ENCODE measurements around the gene RPS19. TPM values are rescaled to one million over a fixed set of nuclear protein-coding genes. Genes with fewer than 3 reads are reported as not detected.

Gene RPS19
- total and polyA plus RNA-seq, 10 of the 15 experiments (the other 5 are each of a cell fraction or from before 2014, with no cell fraction given) = 2,615 to 5,578 (median 4,127) TPM

- no peak for ATAC-seq
- no peaks in the 10 kb centered on the region for H3K4me1 ChIP-seq (ENCODE audit: control insufficient read depth, insufficient read depth, low read length)
- WGBS (ENCODE audit: insufficient coverage, insufficient replicate concordance, low lambda C conversion rate, missing lambda C conversion rate) = no CpG with 5 or more reads among the region's 1 CpG
- ChIA-PET POLR2A (no interaction called here), CTCF (interaction anchor here (0.6 kb wide), 1 partner anchor 230 kb away, joined by 4 read pairs; no protein-coding TSS in a partner anchor), RAD21 (ENCODE audit: unreplicated experiment) (no interaction called here), SMC1A (ENCODE audit: uncharacterized antibody, unreplicated experiment) (no interaction called here)
- no TSS peak for BruUV-seq (replicated peaks)
- H3K4me2 ChIP-seq (ENCODE audit: control insufficient read depth, insufficient read depth) = no peak overlapping the region
- H3K27me3 ChIP-seq (replicated peaks in 1 of 2; ENCODE audit: control insufficient read depth in 2 of 2, insufficient read depth in 2 of 2, low read length in 1 of 2) = no peaks in the 10 kb centered on the region
- FAIRE-seq = no peak
- no peak for TF ChIP-seq PAX5 (IDR thresholded peaks at IDR 0.05; ENCODE audit: borderline replicate concordance, low read depth, low read length)
- no peak for TF ChIP-seq SRF (IDR thresholded peaks at IDR 0.05; ENCODE audit: low read depth in 2 of 2, low read length in 2 of 2)
- TF ChIP-seq FOS (IDR thresholded peaks at IDR 0.05; ENCODE audit: borderline replicate concordance, extremely low read depth, insufficient read length) = no peak
- TF ChIP-seq RCOR1 (conservative IDR thresholded peaks at IDR 0.05; ENCODE audit: low read depth, low read length) = no peak
- intact Hi-C loops (cut with micrococcal nuclease; ENCODE audit: unreplicated experiment) = no loop called here
- no peak overlapping the region for H3K27ac ChIP-seq (ENCODE audit: control insufficient read depth, insufficient read depth)
- in situ Hi-C loops (cut with MboI) = no loop called here
- H3K9me3 ChIP-seq (replicated peaks; ENCODE audit: control insufficient read depth, insufficient read depth, low read length) = no peaks in the 10 kb centered on the region
- no peak overlapping the region for H2AFZ ChIP-seq (ENCODE audit: control insufficient read depth, low read depth, low read length)
- peaks cover 9 to 26% of the 10 kb centered on the region in 2 experiments; a peak in 3 of 4 replicates for H3K36me3 ChIP-seq (ENCODE audit: control insufficient read depth in 2 of 2, insufficient read depth in 2 of 2, low read length in 1 of 2)
- no peak overlapping the region for H3K4me3 ChIP-seq
- H4K20me1 ChIP-seq (ENCODE audit: control insufficient read depth, insufficient read depth) = no peaks in the 10 kb centered on the region
- H3K9ac ChIP-seq (ENCODE audit: control insufficient read depth, insufficient read depth, low read length) = no peak overlapping the region
- no peaks in the 10 kb centered on the region for H3K79me2 ChIP-seq (ENCODE audit: control insufficient read depth, insufficient read depth, low read length)
- no peak for DNase-seq (ENCODE audit: low read depth, low spot score)
Observed at GRCh38 chr19:41896581-41896942, 36.5 kb downstream of the RPS19 start.

- no peak for FAIRE-seq
- Histone ChIP-seq H3K9ac (ENCODE audit: control insufficient read depth, insufficient read depth, low read length) (no peak overlapping the region), H3K79me2 (ENCODE audit: control insufficient read depth, insufficient read depth, low read length) (no peaks in the 10 kb centered on the region), H3K9me3 (replicated peaks; ENCODE audit: control insufficient read depth, insufficient read depth, low read length) (no peaks in the 10 kb centered on the region), H3K4me3 (no peak overlapping the region), H3K27me3 (replicated peaks in 1 of 2; ENCODE audit: control insufficient read depth in 2 of 2, insufficient read depth in 2 of 2, low read length in 1 of 2) (no peaks in the 10 kb centered on the region), H3K36me3 (ENCODE audit: control insufficient read depth in 2 of 2, insufficient read depth in 2 of 2, low read length in 1 of 2) (peaks cover 9 to 28% of the 10 kb centered on the region in 2 experiments; a peak in 3 of 4 replicates), H3K4me1 (ENCODE audit: control insufficient read depth, insufficient read depth, low read length) (no peaks in the 10 kb centered on the region), H2AFZ (ENCODE audit: control insufficient read depth, low read depth, low read length) (no peak overlapping the region), H3K27ac (ENCODE audit: control insufficient read depth, insufficient read depth) (no peak overlapping the region), H3K4me2 (ENCODE audit: control insufficient read depth, insufficient read depth) (no peak overlapping the region), H4K20me1 (ENCODE audit: control insufficient read depth, insufficient read depth) (no peaks in the 10 kb centered on the region)
- ChIA-PET POLR2A (no interaction called here), RAD21 (ENCODE audit: unreplicated experiment) (no interaction called here), CTCF (interaction anchor here (0.5 kb wide), 1 partner anchor 37 kb away, joined by 4 read pairs; no protein-coding TSS in a partner anchor), SMC1A (ENCODE audit: uncharacterized antibody, unreplicated experiment) (no interaction called here)
- in situ Hi-C loops (cut with MboI) (no loop called here), intact Hi-C loops (cut with micrococcal nuclease; ENCODE audit: unreplicated experiment) (no loop called here)
- BruUV-seq (replicated peaks) = no TSS peak
- no peak for ATAC-seq
- no peak for DNase-seq (ENCODE audit: low read depth, low spot score)
- WGBS (ENCODE audit: insufficient coverage, insufficient replicate concordance, low lambda C conversion rate, missing lambda C conversion rate) = 33% methylated on average over 1 of the region's 3 CpGs
- TF ChIP-seq SUZ12 (IDR thresholded peaks at IDR 0.05; ENCODE audit: unreplicated experiment) (no peak), LARP7 (IDR thresholded peaks at IDR 0.05) (no peak), JUND (IDR thresholded peaks at IDR 0.05; ENCODE audit: low read depth, low read length) (no peak), JUNB (IDR thresholded peaks at IDR 0.05) (no peak), KDM1A (IDR thresholded peaks at IDR 0.05; ENCODE audit: borderline replicate concordance) (no peak), BACH1 (IDR thresholded peaks at IDR 0.05; ENCODE audit: borderline replicate concordance) (no peak), SMARCA5 (IDR thresholded peaks at IDR 0.05) (no peak), TBL1XR1 (IDR thresholded peaks at IDR 0.05; ENCODE audit: low read depth, low read length) (no peak), SIX5 (IDR thresholded peaks at IDR 0.05; ENCODE audit: low read depth, low read length, severe bottlenecking) (no peak), EP300 (IDR thresholded peaks at IDR 0.05; ENCODE audit: borderline replicate concordance in 1 of 2, control insufficient read depth in 1 of 2, low read depth in 2 of 2, low read length in 2 of 2) (no peak), RELB (IDR thresholded peaks at IDR 0.05; ENCODE audit: low read depth) (no peak)
Observed at GRCh38 chr19:41897181-41897580, 37.1 kb downstream of the RPS19 start.

Data from GM12878 (cell line).